HepG2 (cell line): Measurements from ENCODE around the gene RABGAP1. TPM values are rescaled to one million over a fixed set of nuclear protein-coding genes. Genes with fewer than 3 reads are reported as not detected.

Experiments used
- ASH2L ChIP-seq: fragments of 300-600, 200-600 bp; sonication (generic); IDR thresholded peaks from 2 replicates; pipeline ENCODE4 v1.7.0; 2017; ENCODE audit warnings: low read depth, mild to moderate bottlenecking, moderate library complexity, mixed read lengths, low read length; ENCODE audit not compliant: insufficient read length
- GABPA ChIP-seq, 2 experiments: IDR thresholded peaks; 2 replicates each; pipeline ENCODE4 v1.6.1; 2011 to 2016; ENCODE audit warnings: low read depth in 2 of 2, low read length in 1 of 2, missing biosample characterization in 1 of 2, missing genetic modification characterization in 1 of 2
- SP1 ChIP-seq, 2 experiments: fragments of 450-650 bp in 1 of 2; sonication (generic) in 1 of 2; formaldehyde crosslinking in 1 of 2; IDR thresholded peaks; 2 replicates each; pipeline versions ENCODE4 v1.4.0 to v1.6.1; 2016 to 2020; ENCODE audit warnings: missing genetic modification reagents in 1 of 2
- TBP ChIP-seq: sonication (generic); formaldehyde crosslinking; IDR thresholded peaks from 2 replicates; pipeline ENCODE4 v1.5.0; 2020; ENCODE audit warnings: missing genetic modification reagents
- TEAD3 ChIP-seq: optimal IDR thresholded peaks from 2 replicates; pipeline ENCODE3; 2016; ENCODE audit warnings: borderline replicate concordance
- U2AF2 ChIP-seq: fragments of 200-400 bp; formaldehyde crosslinking; IDR thresholded peaks from 2 replicates; pipeline ENCODE4 v1.6.1; 2017; ENCODE audit warnings: low read depth, mild to moderate bottlenecking, low read length
- ZNF20 ChIP-seq: sonication (generic); formaldehyde crosslinking; IDR thresholded peaks from 2 replicates; pipeline ENCODE4 v1.4.0; 2020; ENCODE audit warnings: mild to moderate bottlenecking, moderate library complexity, missing genetic modification reagents
- ZNF629 ChIP-seq: sonication (generic); formaldehyde crosslinking; conservative IDR thresholded peaks from 2 replicates; pipeline ENCODE4 v1.5.0; 2020; ENCODE audit warnings: missing genetic modification reagents
- ZNF747 ChIP-seq: sonication (generic); formaldehyde crosslinking; IDR thresholded peaks from 2 replicates; pipeline ENCODE4 v1.8.1; 2023; ENCODE audit warnings: missing genetic modification reagents, mild to moderate bottlenecking, borderline replicate concordance
- ZNF83 ChIP-seq: sonication (generic); formaldehyde crosslinking; IDR thresholded peaks from 2 replicates; pipeline ENCODE4 v1.4.0; 2020; ENCODE audit warnings: missing genetic modification reagents, mild to moderate bottlenecking, borderline replicate concordance
- ZSCAN30 ChIP-seq: sonication (generic); formaldehyde crosslinking; IDR thresholded peaks from 2 replicates; pipeline ENCODE4 v1.5.0; 2020; ENCODE audit warnings: mild to moderate bottlenecking, missing genetic modification reagents
- polyA plus RNA-seq, 8 experiments: library from polyadenylated mRNA; depleted of rRNA in 3 of 8; stranded (reverse) in 7 of 8; unstranded in 1 of 8; fragments of >200 nt; fragmentation: Illumina TruSeq in 4 of 8; extraction: Trizol in 4 of 8; gene quantifications; 2 replicates each; pipeline versions ENCODE4 v1.2.1 to v1.2.3, GENCODE V29; 2011 to 2016; ENCODE audit warnings: low read depth in 4 of 8, missing spikeins in 1 of 8, mixed read lengths in 1 of 8; ENCODE audit not compliant: insufficient read depth in 1 of 8
- total RNA-seq, 5 experiments: library from RNA; depleted of rRNA; stranded (reverse); fragments of >200 nt; fragmentation: Illumina TruSeq; extraction: Trizol; gene quantifications; 2 replicates each; pipeline ENCODE4 v1.2.3, GENCODE V29; 2016; ENCODE audit warnings: low read depth in 1 of 5
- TF ChIP-seq, protein P1 (sequence below): sonication (generic); formaldehyde crosslinking; IDR thresholded peaks from 2 replicates; pipeline ENCODE4 v1.5.0; 2020; ENCODE audit warnings: mild to moderate bottlenecking, missing genetic modification reagents
- TF ChIP-seq, protein P2 (sequence below): sonication (generic); formaldehyde crosslinking; IDR thresholded peaks from 2 replicates; pipeline ENCODE4 v1.5.1; 2020; ENCODE audit warnings: mild to moderate bottlenecking, missing genetic modification reagents
- TF ChIP-seq, protein P3 (sequence below): sonication (generic); formaldehyde crosslinking; conservative IDR thresholded peaks from 2 replicates; pipeline ENCODE4 v1.4.0; 2020; ENCODE audit warnings: missing genetic modification reagents
- TF ChIP-seq, protein P4 (sequence below): sonication (generic); IDR thresholded peaks from 2 replicates; pipeline ENCODE4 v1.6.1; 2016; ENCODE audit warnings: low read depth, borderline replicate concordance
- TF ChIP-seq, protein P5 (sequence below): fragments of 450-650 bp; IDR thresholded peaks from 2 replicates; pipeline ENCODE4 v1.6.1; 2017

The RABGAP1 gene
- total and polyA plus RNA-seq, 2 of the 13 experiments (the other 11 are each of a cell fraction or from before 2014, with no cell fraction given) = 19.1 to 19.3 TPM

- TF ChIP-seq ASH2L (no peak), TBP (CRISPR knock-in tag) (no peak), ZSCAN30 (CRISPR knock-in tag) (no peak), GABPA (IDR thresholded peaks at IDR 0.05; ENCODE audit: low read depth, low read length) (no peak), GABPA (CRISPR knock-in tag; IDR thresholded peaks at IDR 0.05; ENCODE audit: low read depth) (0 out of 2 replicates have a peak, but pooled peaks have one; percentile 8), ZNF83 (CRISPR knock-in tag) (no peak), ZNF20 (no peak), ZNF747 (no peak), TEAD3 (CRISPR knock-in tag) (peak; percentile 33), ZNF629 (no peak), U2AF2 (no peak), SP1 (IDR thresholded peaks at IDR 0.05) (no peak), SP1 (CRISPR knock-in tag; IDR thresholded peaks at IDR 0.05) (no peak)
- TF ChIP-seq, protein P1, sequence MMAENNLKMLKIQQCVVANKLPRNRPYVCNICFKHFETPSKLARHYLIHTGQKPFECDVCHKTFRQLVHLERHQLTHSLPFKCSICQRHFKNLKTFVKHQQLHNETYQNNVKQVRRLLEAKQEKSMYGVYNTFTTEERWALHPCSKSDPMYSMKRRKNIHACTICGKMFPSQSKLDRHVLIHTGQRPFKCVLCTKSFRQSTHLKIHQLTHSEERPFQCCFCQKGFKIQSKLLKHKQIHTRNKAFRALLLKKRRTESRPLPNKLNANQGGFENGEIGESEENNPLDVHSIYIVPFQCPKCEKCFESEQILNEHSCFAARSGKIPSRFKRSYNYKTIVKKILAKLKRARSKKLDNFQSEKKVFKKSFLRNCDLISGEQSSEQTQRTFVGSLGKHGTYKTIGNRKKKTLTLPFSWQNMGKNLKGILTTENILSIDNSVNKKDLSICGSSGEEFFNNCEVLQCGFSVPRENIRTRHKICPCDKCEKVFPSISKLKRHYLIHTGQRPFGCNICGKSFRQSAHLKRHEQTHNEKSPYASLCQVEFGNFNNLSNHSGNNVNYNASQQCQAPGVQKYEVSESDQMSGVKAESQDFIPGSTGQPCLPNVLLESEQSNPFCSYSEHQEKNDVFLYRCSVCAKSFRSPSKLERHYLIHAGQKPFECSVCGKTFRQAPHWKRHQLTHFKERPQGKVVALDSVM (CRISPR knock-in tag) = no peak
- TF ChIP-seq, protein P2, sequence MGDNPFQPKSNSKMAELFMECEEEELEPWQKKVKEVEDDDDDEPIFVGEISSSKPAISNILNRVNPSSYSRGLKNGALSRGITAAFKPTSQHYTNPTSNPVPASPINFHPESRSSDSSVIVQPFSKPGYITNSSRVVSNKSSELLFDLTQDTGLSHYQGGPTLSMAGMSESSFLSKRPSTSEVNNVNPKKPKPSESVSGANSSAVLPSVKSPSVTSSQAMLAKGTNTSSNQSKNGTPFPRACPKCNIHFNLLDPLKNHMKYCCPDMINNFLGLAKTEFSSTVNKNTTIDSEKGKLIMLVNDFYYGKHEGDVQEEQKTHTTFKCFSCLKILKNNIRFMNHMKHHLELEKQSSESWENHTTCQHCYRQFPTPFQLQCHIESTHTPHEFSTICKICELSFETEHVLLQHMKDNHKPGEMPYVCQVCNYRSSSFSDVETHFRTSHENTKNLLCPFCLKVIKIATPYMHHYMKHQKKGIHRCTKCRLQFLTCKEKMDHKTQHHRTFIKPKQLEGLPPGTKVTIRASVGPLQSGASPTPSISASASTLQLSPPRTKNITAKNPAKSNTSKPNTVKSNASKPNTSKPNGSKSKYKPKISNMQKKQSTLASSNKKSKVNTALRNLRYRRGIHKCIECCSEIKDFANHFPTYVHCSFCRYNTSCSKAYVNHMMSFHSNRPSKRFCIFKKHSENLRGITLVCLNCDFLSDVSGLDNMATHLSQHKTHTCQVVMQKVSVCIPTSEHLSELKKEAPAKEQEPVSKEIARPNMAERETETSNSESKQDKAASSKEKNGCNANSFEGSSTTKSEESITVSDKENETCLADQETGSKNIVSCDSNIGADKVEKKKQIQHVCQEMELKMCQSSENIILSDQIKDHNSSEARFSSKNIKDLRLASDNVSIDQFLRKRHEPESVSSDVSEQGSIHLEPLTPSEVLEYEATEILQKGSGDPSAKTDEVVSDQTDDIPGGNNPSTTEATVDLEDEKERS (CRISPR knock-in tag) = 0 out of 2 replicates have a peak, but pooled peaks have one; percentile 8
- TF ChIP-seq, protein P3, sequence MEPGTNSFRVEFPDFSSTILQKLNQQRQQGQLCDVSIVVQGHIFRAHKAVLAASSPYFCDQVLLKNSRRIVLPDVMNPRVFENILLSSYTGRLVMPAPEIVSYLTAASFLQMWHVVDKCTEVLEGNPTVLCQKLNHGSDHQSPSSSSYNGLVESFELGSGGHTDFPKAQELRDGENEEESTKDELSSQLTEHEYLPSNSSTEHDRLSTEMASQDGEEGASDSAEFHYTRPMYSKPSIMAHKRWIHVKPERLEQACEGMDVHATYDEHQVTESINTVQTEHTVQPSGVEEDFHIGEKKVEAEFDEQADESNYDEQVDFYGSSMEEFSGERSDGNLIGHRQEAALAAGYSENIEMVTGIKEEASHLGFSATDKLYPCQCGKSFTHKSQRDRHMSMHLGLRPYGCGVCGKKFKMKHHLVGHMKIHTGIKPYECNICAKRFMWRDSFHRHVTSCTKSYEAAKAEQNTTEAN = no peak
- TF ChIP-seq, protein P4, sequence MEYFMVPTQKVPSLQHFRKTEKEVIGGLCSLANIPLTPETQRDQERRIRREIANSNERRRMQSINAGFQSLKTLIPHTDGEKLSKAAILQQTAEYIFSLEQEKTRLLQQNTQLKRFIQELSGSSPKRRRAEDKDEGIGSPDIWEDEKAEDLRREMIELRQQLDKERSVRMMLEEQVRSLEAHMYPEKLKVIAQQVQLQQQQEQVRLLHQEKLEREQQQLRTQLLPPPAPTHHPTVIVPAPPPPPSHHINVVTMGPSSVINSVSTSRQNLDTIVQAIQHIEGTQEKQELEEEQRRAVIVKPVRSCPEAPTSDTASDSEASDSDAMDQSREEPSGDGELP = 0 out of 2 replicates have a peak, but pooled peaks have one; percentile 8
- TF ChIP-seq, protein P5, sequence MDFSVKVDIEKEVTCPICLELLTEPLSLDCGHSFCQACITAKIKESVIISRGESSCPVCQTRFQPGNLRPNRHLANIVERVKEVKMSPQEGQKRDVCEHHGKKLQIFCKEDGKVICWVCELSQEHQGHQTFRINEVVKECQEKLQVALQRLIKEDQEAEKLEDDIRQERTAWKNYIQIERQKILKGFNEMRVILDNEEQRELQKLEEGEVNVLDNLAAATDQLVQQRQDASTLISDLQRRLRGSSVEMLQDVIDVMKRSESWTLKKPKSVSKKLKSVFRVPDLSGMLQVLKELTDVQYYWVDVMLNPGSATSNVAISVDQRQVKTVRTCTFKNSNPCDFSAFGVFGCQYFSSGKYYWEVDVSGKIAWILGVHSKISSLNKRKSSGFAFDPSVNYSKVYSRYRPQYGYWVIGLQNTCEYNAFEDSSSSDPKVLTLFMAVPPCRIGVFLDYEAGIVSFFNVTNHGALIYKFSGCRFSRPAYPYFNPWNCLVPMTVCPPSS = no peak
These were observed 888 bp downstream of the RABGAP1 start (continued) for GRCh38 chr9:122941582-122942234.
